HG03064 (cell line): ENCODE data around the gene PMPCA.
"Not testable (repeated sequence)": the region's sequence is repeated elsewhere in the genome, so short reads cannot be mapped to it uniquely, and the experiment has no call there.

Experiments used
- ATAC-seq: cut with Tn5 transposase; IDR thresholded peaks from one replicate; pipeline ENCODE4 v1.9.1; 2021; ENCODE audit warnings: low read depth; ENCODE audit not compliant: unreplicated experiment

PMPCA gene

GRCh38 chr9:136409557-136410455 lies 652 bp upstream of the PMPCA start:
- ATAC-seq, result peak; percentile 5

GRCh38 chr9:136411378-136411777 lies 920 bp downstream of the PMPCA start:
- ATAC-seq, result no peak

GRCh38 chr9:136412962-136413361 lies 2.5 kb downstream of the PMPCA start:
- no peak for ATAC-seq

GRCh38 chr9:136416427-136416826 lies 6.0 kb downstream of the PMPCA start:
- no peak for ATAC-seq

- no peak for ATAC-seq
Measured at GRCh38 chr9:136416914-136417313, 6.5 kb downstream of the PMPCA start.

- no peak for ATAC-seq
Measured at GRCh38 chr9:136418182-136419091, 8.0 kb downstream of the PMPCA start.

- ATAC-seq, result no peak
Measured at GRCh38 chr9:136419092-136419420, 8.6 kb downstream of the PMPCA start.

- no peak for ATAC-seq
Measured at GRCh38 chr9:136421791-136422190, 11.3 kb downstream of the PMPCA start.

- ATAC-seq, result no peak
Measured at GRCh38 chr9:136422876-136423275, 12.4 kb downstream of the PMPCA start.

GRCh38 chr9:136423432-136424146 lies 13.1 kb downstream of the PMPCA start:
- ATAC-seq, result no peak

- ATAC-seq, result no peak
Measured at GRCh38 chr9:136424750-136425362, 14.4 kb downstream of the PMPCA start.

GRCh38 chr9:136425367-136425766 lies 14.9 kb downstream of the PMPCA start:
- not testable (repeated sequence) for ATAC-seq

- ATAC-seq, result no peak
Measured at GRCh38 chr9:136426787-136427186, 16.3 kb downstream of the PMPCA start.

- no peak for ATAC-seq
Measured at GRCh38 chr9:136429075-136429628, 18.7 kb downstream of the PMPCA start.

- no peak for ATAC-seq
Measured at GRCh38 chr9:136429683-136430491, 19.4 kb downstream of the PMPCA start.

- no peak for ATAC-seq
Measured at GRCh38 chr9:136430588-136431234, 20.3 kb downstream of the PMPCA start.

GRCh38 chr9:136431782-136432350 lies 21.4 kb downstream of the PMPCA start:
- ATAC-seq, result no peak

GRCh38 chr9:136432591-136432990 lies 22.1 kb downstream of the PMPCA start:
- no peak for ATAC-seq
